H1 (cell line): Measurements from ENCODE around the gene TUBB2B. TPM values are rescaled to one million over a fixed set of nuclear protein-coding genes. Genes with fewer than 3 reads are reported as not detected.
"Not testable (repeated sequence)": the region's sequence is repeated elsewhere in the genome, so short reads cannot be mapped to it uniquely, and the experiment has no call there.

Source experiments
- CTCF ChIA-PET: fragments of 300-600 bp; sonication (Branson Sonifier 250); formaldehyde crosslinking; loops from one replicate; lab custom pipeline; 2021; ENCODE audit not compliant: partially characterized antibody; lab: Charles Lee
- POLR2A ChIA-PET: fragments of 300-600 bp; sonication (Branson Sonifier 250); formaldehyde crosslinking; loops from one replicate; lab custom pipeline; 2021; ENCODE audit warnings: inconsistent platforms; ENCODE audit not compliant: partially characterized antibody; lab: Charles Lee
- DNase-seq, 2 experiments: peaks; one replicate each; pipeline versions ENCODE4 v3.0.0 to v3.0.0-alpha.2; 2010 to 2022; ENCODE audit warnings: low spot score in 2 of 2, low read depth in 1 of 2, mixed read lengths in 1 of 2
- FAIRE-seq: peaks from 2 replicates; lab custom pipeline; 2011; peaks lifted over from hg19 to GRCh38; lab: Jason Lieb, UNC
- H2AFZ ChIP-seq: 2 replicates; pipeline ENCODE4 v1.8.1; 2012; ENCODE audit warnings: low read length, inconsistent platforms
- H2AK5ac ChIP-seq: 2 replicates; pipeline ENCODE4 v1.6.1; 2013; ENCODE audit warnings: low read depth, low read length
- H2BK120ac ChIP-seq: replicated peaks from 2 replicates; pipeline ENCODE3; 2013; ENCODE audit warnings: low read depth, low read length, inconsistent platforms
- H2BK12ac ChIP-seq: 2 replicates; pipeline ENCODE4 v1.6.1; 2013; ENCODE audit warnings: low read depth, low read length
- H2BK15ac ChIP-seq: 2 replicates; pipeline ENCODE4 v1.6.1; 2013; ENCODE audit warnings: low read length
- H2BK20ac ChIP-seq: 2 replicates; pipeline ENCODE4 v1.6.1; 2013; ENCODE audit warnings: low read length
- H2BK5ac ChIP-seq: 2 replicates; pipeline ENCODE4 v1.6.1; 2013; ENCODE audit warnings: low read depth, low read length
- H3K14ac ChIP-seq: 2 replicates; pipeline ENCODE4 v1.6.1; 2013; ENCODE audit warnings: inconsistent platforms; ENCODE audit not compliant: insufficient read length
- H3K18ac ChIP-seq: 2 replicates; pipeline ENCODE4 v1.6.1; 2013; ENCODE audit warnings: low read length; ENCODE audit errors: extremely low read depth
- H3K23ac ChIP-seq: 2 replicates; pipeline ENCODE4 v1.6.1; 2013; ENCODE audit warnings: inconsistent platforms; ENCODE audit not compliant: insufficient read length
- H3K23me2 ChIP-seq: 2 replicates; pipeline ENCODE4 v1.6.1; 2013; ENCODE audit warnings: low read depth, low read length
- H3K27ac ChIP-seq: 2 replicates; pipeline ENCODE4 v1.6.1; 2011; ENCODE audit warnings: low read depth, low read length, inconsistent platforms
- H3K27me3 ChIP-seq, 4 experiments: replicated peaks in 1 of 4; 1 replicate in 1 of 4; 2 replicates in 3 of 4; pipeline versions ENCODE4 v1.6.1 to v1.8.1; 2011 to 2013; ENCODE audit warnings: low read length in 3 of 4, mild to moderate bottlenecking in 3 of 4, inconsistent platforms in 2 of 4, mixed read lengths in 2 of 4, moderate library complexity in 1 of 4; ENCODE audit not compliant: control insufficient read depth in 3 of 4, insufficient read depth in 3 of 4; ENCODE audit errors: extremely low read depth in 1 of 4
- H3K36me3 ChIP-seq, 4 experiments: 2 replicates each; pipeline versions ENCODE4 v1.6.1 to v1.8.1; 2011 to 2013; ENCODE audit warnings: mild to moderate bottlenecking in 4 of 4, low read length in 3 of 4, moderate library complexity in 2 of 4, control low read depth in 1 of 4, inconsistent platforms in 1 of 4; ENCODE audit not compliant: insufficient read depth in 4 of 4, control insufficient read depth in 2 of 4
- H3K4ac ChIP-seq: replicated peaks from 2 replicates; pipeline ENCODE3; 2013; ENCODE audit warnings: low read length, low read depth, mixed read lengths, inconsistent platforms; ENCODE audit not compliant: insufficient read length
- H3K4me1 ChIP-seq, 4 experiments: replicated peaks in 1 of 4; 1 replicate in 1 of 4; 2 replicates in 3 of 4; pipeline versions ENCODE4 v1.6.1 to v1.8.1; 2011 to 2013; ENCODE audit warnings: low read length in 3 of 4, inconsistent platforms in 2 of 4, mixed read lengths in 1 of 4; ENCODE audit not compliant: insufficient read depth in 4 of 4, control insufficient read depth in 3 of 4
- H3K4me2 ChIP-seq, 2 experiments: 2 replicates each; pipeline versions ENCODE4 v1.6.1 to v1.8.1; 2011 to 2013; ENCODE audit warnings: low read depth in 2 of 2, low read length in 2 of 2, control low read depth in 1 of 2, inconsistent platforms in 1 of 2, mild to moderate bottlenecking in 1 of 2; ENCODE audit not compliant: insufficient read depth in 1 of 2
- H3K4me3 ChIP-seq, 4 experiments: fragments of 200-600, 300-600 bp in 1 of 4; sonication (generic), shearing (Covaris generic), sonication (Bioruptor Twin) in 1 of 4; 2 replicates each; pipeline versions ENCODE4 v1.5.1 to v1.8.1; 2011 to 2016; ENCODE audit warnings: low read length in 4 of 4, low read depth in 3 of 4, control low read depth in 2 of 4, inconsistent platforms in 2 of 4, mild to moderate bottlenecking in 2 of 4, mixed read lengths in 1 of 4, moderate library complexity in 1 of 4; ENCODE audit not compliant: insufficient read depth in 2 of 4; ENCODE audit errors: extremely low read depth in 1 of 4
- H3K56ac ChIP-seq: replicated peaks from 2 replicates; pipeline ENCODE3; 2013; ENCODE audit warnings: low read depth, mild to moderate bottlenecking, mixed read lengths, low read length, inconsistent platforms; ENCODE audit not compliant: insufficient read length
- H3K79me1 ChIP-seq: 2 replicates; pipeline ENCODE4 v1.6.1; 2013; ENCODE audit warnings: low read depth, low read length, control low read depth
- H3K79me2 ChIP-seq, 2 experiments: 2 replicates each; pipeline versions ENCODE4 v1.6.1 to v1.8.1; 2012 to 2013; ENCODE audit warnings: low read length in 2 of 2, mild to moderate bottlenecking in 2 of 2, inconsistent platforms in 1 of 2; ENCODE audit not compliant: insufficient read depth in 2 of 2, control insufficient read depth in 1 of 2
- H3K9ac ChIP-seq, 4 experiments: replicated peaks in 1 of 4; 1 replicate in 1 of 4; 2 replicates in 3 of 4; pipeline versions ENCODE4 v1.6.1 to v1.8.1; 2011 to 2013; ENCODE audit warnings: low read depth in 3 of 4, low read length in 3 of 4, control low read depth in 2 of 4, mild to moderate bottlenecking in 2 of 4, moderate library complexity in 2 of 4, inconsistent platforms in 1 of 4; ENCODE audit errors: extremely low read depth in 1 of 4
- H3K9me3 ChIP-seq, 2 experiments: 2 replicates each; pipeline versions ENCODE4 v1.6.1 to v1.8.1; 2012 to 2013; ENCODE audit warnings: mild to moderate bottlenecking in 2 of 2, moderate library complexity in 2 of 2, control low read depth in 1 of 2, inconsistent platforms in 1 of 2, low read depth in 1 of 2, low read length in 1 of 2, mixed read lengths in 1 of 2; ENCODE audit not compliant: insufficient read depth in 2 of 2
- H4K20me1 ChIP-seq, 2 experiments: replicated peaks in 1 of 2; 2 replicates each; pipeline versions ENCODE3 to v1.8.1; 2011 to 2013; ENCODE audit warnings: inconsistent platforms in 2 of 2, low read length in 2 of 2, mild to moderate bottlenecking in 1 of 2; ENCODE audit not compliant: insufficient read depth in 2 of 2, control insufficient read depth in 1 of 2
- H4K5ac ChIP-seq: 2 replicates; pipeline ENCODE4 v1.6.1; 2013; ENCODE audit warnings: low read length, low read depth, mixed read lengths, inconsistent platforms; ENCODE audit not compliant: insufficient read length
- H4K8ac ChIP-seq: 2 replicates; pipeline ENCODE4 v1.8.0; 2013; ENCODE audit warnings: mild to moderate bottlenecking, moderate library complexity, low read length, inconsistent platforms; ENCODE audit not compliant: insufficient read depth; ENCODE audit errors: extremely low read depth
- H4K91ac ChIP-seq: replicated peaks from 2 replicates; pipeline ENCODE3; 2013; ENCODE audit warnings: low read length, mixed read lengths, inconsistent platforms; ENCODE audit not compliant: insufficient read length
- MAFK ChIP-seq: IDR thresholded peaks from 2 replicates; pipeline ENCODE4 v1.6.1; 2012; ENCODE audit warnings: low read depth, mild to moderate bottlenecking, improper control_type of control experiment, low read length
- WGBS, 2 experiments: shearing (Covaris generic) in 1 of 2; methylation state at CpG; one replicate each; pipeline versions ENCODE4 v1.1.6 to v1.1.7; 2013 to 2015; ENCODE audit warnings: low lambda C conversion rate in 2 of 2, mixed read lengths in 2 of 2, inconsistent platforms in 1 of 2, low coverage in 1 of 2, missing lambda C conversion rate in 1 of 2; ENCODE audit not compliant: insufficient replicate concordance in 2 of 2, insufficient coverage in 1 of 2, insufficient read length in 1 of 2; ENCODE audit errors: extremely low coverage in 1 of 2, missing lambda C conversion rate in 1 of 2; 5-methylcytosine and 5-hydroxymethylcytosine counted together
- polyA plus RNA-seq, 7 experiments: library from polyadenylated mRNA; depleted of rRNA in 3 of 7; stranded (reverse) in 5 of 7; unstranded in 2 of 7; fragments of >200 nt in 5 of 7; fragments of 200-250 nt in 2 of 7; gene quantifications; 1 replicate in 5 of 7; 2 replicates in 1 of 7; 4 replicates in 1 of 7; pipeline versions ENCODE4 v1.2.1 to v1.2.3, GENCODE V29; 2011 to 2013; ENCODE audit warnings: missing spikeins in 2 of 7, mixed read lengths in 2 of 7
- total RNA-seq: library from RNA; stranded (reverse); fragmentation: NEBNext Ultra II Directional; extraction: Animal tissue kit (Norgen Biotek cat#: 25700); gene quantifications from 2 replicates; pipeline ENCODE4 v1.2.1, GENCODE V29; 2021

The TUBB2B gene
- total and polyA plus RNA-seq, 2 of the 8 experiments (the other 6 are each of a cell fraction or from before 2014, with no cell fraction given): 612 to 722 TPM

DNA sequence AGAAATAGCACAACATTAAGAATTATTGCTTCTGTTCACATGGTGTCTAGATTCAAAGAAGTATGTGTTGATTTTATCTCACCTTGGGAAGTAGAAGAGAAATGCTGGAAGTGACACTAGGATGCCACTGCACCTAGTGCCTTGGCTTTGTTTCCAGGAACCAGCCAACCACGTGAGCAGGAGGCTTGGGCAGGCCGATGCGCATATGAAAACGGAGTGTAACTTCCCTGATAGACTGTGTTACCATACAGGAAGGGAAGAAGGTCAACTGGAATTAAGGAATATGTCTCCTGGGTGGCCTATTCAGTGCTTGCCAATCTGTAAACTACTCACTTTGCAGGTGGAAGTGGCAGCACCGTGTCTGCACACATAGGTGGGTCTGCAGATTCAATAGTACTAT is 28.1 kb downstream of the TUBB2B start (continued):
- no peak for TF ChIP-seq MAFK
- TF ChIP-seq, all 59 proteins: peak for 0

GRCh38 chr6:3197734-3198133 is 29.7 kb downstream of the TUBB2B start:
- H2BK20ac ChIP-seq, H3K79me1 ChIP-seq, POLR2A ChIA-PET, H3K23ac ChIP-seq, H4K20me1 ChIP-seq, H4K5ac ChIP-seq, H3K27me3 ChIP-seq, H3K9me3 ChIP-seq, FAIRE-seq, H2BK15ac ChIP-seq, H3K4me3 ChIP-seq, H3K4ac ChIP-seq, H2AFZ ChIP-seq, CTCF ChIA-PET, H3K36me3 ChIP-seq, H3K14ac ChIP-seq, DNase-seq, H2BK12ac ChIP-seq, H2BK120ac ChIP-seq, H3K79me2 ChIP-seq, H2AK5ac ChIP-seq, H3K56ac ChIP-seq, H3K23me2 ChIP-seq, H3K4me2 ChIP-seq, H4K8ac ChIP-seq, H3K18ac ChIP-seq, H4K91ac ChIP-seq, H2BK5ac ChIP-seq, H3K27ac ChIP-seq, H3K9ac ChIP-seq: not testable (repeated sequence)
- H3K4me1 ChIP-seq: peaks cover 15 to 24% (median 20%) of the 10 kb centered on the region in 4 experiments
- 89% methylated on average over 2 of the region's 5 CpGs; no CpG with 5 or more reads in 1 of the 2 experiments for WGBS, 2 experiments
